ENCODE results near the gene ZNF652. TPM values are rescaled to one million over a fixed set of nuclear protein-coding genes. Genes with fewer than 3 reads are reported as not detected.
"Not testable (repeated sequence)": the region's sequence is repeated elsewhere in the genome, so short reads cannot be mapped to it uniquely, and the experiment has no call there.

Gene ZNF652
- polyA plus RNA-seq, 1 donor (not counting 4 experiments of a cell fraction or from before 2014, with no cell fraction given): 8.9 TPM

DNA sequence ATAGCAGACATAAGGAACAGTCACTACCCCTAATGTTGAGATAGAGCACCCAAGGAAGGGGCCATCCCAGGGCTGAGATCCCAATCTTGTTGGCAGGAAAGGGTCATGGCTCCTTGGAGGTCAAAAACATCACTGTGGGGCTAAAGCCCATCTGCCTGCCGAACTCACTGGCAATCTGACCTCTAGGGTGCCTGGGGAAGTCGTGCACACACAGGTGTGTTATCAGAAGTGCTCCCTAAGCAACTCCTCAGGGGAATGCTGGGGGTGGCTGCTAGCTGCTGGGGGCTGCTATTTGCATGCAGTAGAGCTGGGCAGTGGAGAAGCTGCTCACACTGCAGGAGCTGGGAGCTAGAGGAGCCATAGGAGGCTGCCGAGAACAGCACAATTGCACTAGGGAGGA is 84.0 kb downstream of the ZNF652 start:
- Histone ChIP-seq H4K20me1 (ENCODE audit: control insufficient read depth, extremely low read depth, insufficient read depth, low read length) (no peaks in the 10 kb centered on the region), H3K27me3 (ENCODE audit: control insufficient read depth, extremely low read depth, insufficient read depth, low read length) (no peaks in the 10 kb centered on the region), H3K9me3 (ENCODE audit: control insufficient read depth, low read depth, low read length) (no peaks in the 10 kb centered on the region), H2AFZ (ENCODE audit: control insufficient read depth, low read length) (no peak overlapping the region), H3K9me1 (ENCODE audit: control insufficient read depth, extremely low read depth, insufficient read depth, low read length) (no peaks in the 10 kb centered on the region), H3K4me2 (ENCODE audit: control insufficient read depth, extremely low read depth, insufficient read depth, low read depth, low read length) (no peak overlapping the region), H3K4me3 (ENCODE audit: control insufficient read depth in 2 of 3, extremely low read depth in 1 of 3, insufficient read depth in 2 of 3, low read depth in 1 of 3, low read length in 3 of 3) (no peak overlapping the region), H3K9ac (ENCODE audit: control insufficient read depth, extremely low read depth, insufficient read depth, low read length) (no peak overlapping the region), H3K27ac (ENCODE audit: control insufficient read depth, insufficient read depth, low read length) (no peak overlapping the region), H3K79me2 (ENCODE audit: control insufficient read depth, insufficient read depth, low read length) (no peaks in the 10 kb centered on the region), H3K4me1 (ENCODE audit: control insufficient read depth, extremely low read depth, insufficient read depth, low read length) (no peaks in the 10 kb centered on the region), H3K36me3 (ENCODE audit: control insufficient read depth in 2 of 2, extremely low read depth in 1 of 2, insufficient read depth in 2 of 2, low read length in 2 of 2) (no peaks in the 10 kb centered on the region)
- dilution Hi-C loops (cut with MboI; ENCODE audit: extremely low pct_ligation_motif_present, low sequenced_read_pairs): no loop called here
- DNase-seq (ENCODE audit: low read depth, low spot score) (no peak), FAIRE-seq (no peak)
- TF ChIP-seq EZH2 (IDR thresholded peaks at IDR 0.05; ENCODE audit: low read length): no peak
- TF ChIP-seq, protein P1, sequence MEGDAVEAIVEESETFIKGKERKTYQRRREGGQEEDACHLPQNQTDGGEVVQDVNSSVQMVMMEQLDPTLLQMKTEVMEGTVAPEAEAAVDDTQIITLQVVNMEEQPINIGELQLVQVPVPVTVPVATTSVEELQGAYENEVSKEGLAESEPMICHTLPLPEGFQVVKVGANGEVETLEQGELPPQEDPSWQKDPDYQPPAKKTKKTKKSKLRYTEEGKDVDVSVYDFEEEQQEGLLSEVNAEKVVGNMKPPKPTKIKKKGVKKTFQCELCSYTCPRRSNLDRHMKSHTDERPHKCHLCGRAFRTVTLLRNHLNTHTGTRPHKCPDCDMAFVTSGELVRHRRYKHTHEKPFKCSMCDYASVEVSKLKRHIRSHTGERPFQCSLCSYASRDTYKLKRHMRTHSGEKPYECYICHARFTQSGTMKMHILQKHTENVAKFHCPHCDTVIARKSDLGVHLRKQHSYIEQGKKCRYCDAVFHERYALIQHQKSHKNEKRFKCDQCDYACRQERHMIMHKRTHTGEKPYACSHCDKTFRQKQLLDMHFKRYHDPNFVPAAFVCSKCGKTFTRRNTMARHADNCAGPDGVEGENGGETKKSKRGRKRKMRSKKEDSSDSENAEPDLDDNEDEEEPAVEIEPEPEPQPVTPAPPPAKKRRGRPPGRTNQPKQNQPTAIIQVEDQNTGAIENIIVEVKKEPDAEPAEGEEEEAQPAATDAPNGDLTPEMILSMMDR (optimal IDR thresholded peaks at IDR 0.05 in 1 of 3, IDR thresholded peaks at IDR 0.05 in 1 of 3, conservative IDR thresholded peaks at IDR 0.05 in 1 of 3; ENCODE audit: extremely low read depth in 1 of 3, insufficient read depth in 2 of 3, low read length in 3 of 3): no peak

DNA sequence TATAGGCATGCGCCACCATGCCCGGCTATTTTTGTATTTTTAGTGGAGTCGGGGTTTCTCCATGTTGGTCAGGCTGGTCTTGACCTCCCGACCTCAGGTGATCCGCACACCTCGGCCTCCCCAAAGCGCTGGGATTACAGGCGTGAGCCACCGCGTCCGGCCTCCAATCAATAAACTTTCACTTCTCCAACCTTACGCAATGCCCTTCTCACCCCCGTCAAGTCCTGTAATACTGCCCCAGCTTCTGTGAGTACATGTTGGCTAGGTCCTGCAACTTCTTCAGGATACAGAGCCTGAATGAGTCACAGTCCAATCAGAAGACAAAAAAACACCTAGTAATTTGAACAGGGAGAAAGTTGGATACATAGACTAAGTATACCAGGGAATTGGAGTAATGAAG is 84.4 kb downstream of the ZNF652 start:
- Histone ChIP-seq H2AFZ (ENCODE audit: control insufficient read depth, low read length) (no peak overlapping the region), H3K4me3 (ENCODE audit: control insufficient read depth in 2 of 3, extremely low read depth in 1 of 3, insufficient read depth in 2 of 3, low read depth in 1 of 3, low read length in 3 of 3) (no peak overlapping the region), H3K9me3 (ENCODE audit: control insufficient read depth, low read depth, low read length) (no peaks in the 10 kb centered on the region), H3K9ac (ENCODE audit: control insufficient read depth, extremely low read depth, insufficient read depth, low read length) (no peak overlapping the region), H3K27ac (ENCODE audit: control insufficient read depth, insufficient read depth, low read length) (no peak overlapping the region), H4K20me1 (ENCODE audit: control insufficient read depth, extremely low read depth, insufficient read depth, low read length) (no peaks in the 10 kb centered on the region), H3K9me1 (ENCODE audit: control insufficient read depth, extremely low read depth, insufficient read depth, low read length) (no peaks in the 10 kb centered on the region), H3K27me3 (ENCODE audit: control insufficient read depth, extremely low read depth, insufficient read depth, low read length) (no peaks in the 10 kb centered on the region), H3K4me1 (ENCODE audit: control insufficient read depth, extremely low read depth, insufficient read depth, low read length) (no peaks in the 10 kb centered on the region), H3K79me2 (ENCODE audit: control insufficient read depth, insufficient read depth, low read length) (no peaks in the 10 kb centered on the region), H3K4me2 (ENCODE audit: control insufficient read depth, extremely low read depth, insufficient read depth, low read depth, low read length) (no peak overlapping the region), H3K36me3 (ENCODE audit: control insufficient read depth in 2 of 2, extremely low read depth in 1 of 2, insufficient read depth in 2 of 2, low read length in 2 of 2) (no peaks in the 10 kb centered on the region)
- dilution Hi-C loops (cut with MboI; ENCODE audit: extremely low pct_ligation_motif_present, low sequenced_read_pairs): no loop called here
- no peak for FAIRE-seq
- no peak for TF ChIP-seq EZH2 (IDR thresholded peaks at IDR 0.05; ENCODE audit: low read length)
- TF ChIP-seq, protein P1 (optimal IDR thresholded peaks at IDR 0.05 in 1 of 3, IDR thresholded peaks at IDR 0.05 in 1 of 3, conservative IDR thresholded peaks at IDR 0.05 in 1 of 3; ENCODE audit: extremely low read depth in 1 of 3, insufficient read depth in 2 of 3, low read length in 3 of 3): no peak
- DNase-seq (ENCODE audit: low read depth, low spot score): no peak

DNA sequence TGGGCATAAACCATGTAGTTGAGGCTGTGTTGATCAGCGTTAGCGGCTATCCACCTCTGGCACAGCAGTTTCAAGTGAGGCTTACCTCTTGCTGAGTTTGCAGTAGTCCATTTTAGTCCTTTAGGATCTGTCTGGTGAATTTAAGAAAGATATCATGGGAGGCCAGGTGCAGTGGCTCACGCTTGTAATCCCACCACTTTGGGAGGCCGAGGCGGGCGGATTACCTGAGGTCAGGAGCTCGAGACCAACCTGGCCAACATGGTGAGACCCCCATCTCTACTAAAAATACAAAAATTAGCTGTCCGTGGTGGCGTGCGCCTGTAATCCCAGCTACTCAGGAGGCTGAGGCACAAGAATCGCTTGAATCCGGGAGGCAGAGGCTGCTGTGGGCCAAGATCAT is 86.1 kb downstream of the ZNF652 start:
- H3K4me2 ChIP-seq (ENCODE audit: control insufficient read depth, extremely low read depth, insufficient read depth, low read depth, low read length); dilution Hi-C loops (cut with MboI; ENCODE audit: extremely low pct_ligation_motif_present, low sequenced_read_pairs): not testable (repeated sequence)

More for the DNA sequence above, 86.1 kb downstream of the ZNF652 start:
- not testable (repeated sequence) for H3K9me1 ChIP-seq (ENCODE audit: control insufficient read depth, extremely low read depth, insufficient read depth, low read length); H3K79me2 ChIP-seq (ENCODE audit: control insufficient read depth, insufficient read depth, low read length); H3K9me3 ChIP-seq (ENCODE audit: control insufficient read depth, low read depth, low read length); H3K36me3 ChIP-seq (ENCODE audit: control insufficient read depth in 2 of 2, extremely low read depth in 1 of 2, insufficient read depth in 2 of 2, low read length in 2 of 2); H3K27ac ChIP-seq (ENCODE audit: control insufficient read depth, insufficient read depth, low read length); H3K27me3 ChIP-seq (ENCODE audit: control insufficient read depth, extremely low read depth, insufficient read depth, low read length); H3K4me1 ChIP-seq (ENCODE audit: control insufficient read depth, extremely low read depth, insufficient read depth, low read length); FAIRE-seq; H3K9ac ChIP-seq (ENCODE audit: control insufficient read depth, extremely low read depth, insufficient read depth, low read length); H3K4me3 ChIP-seq (ENCODE audit: control insufficient read depth in 2 of 3, extremely low read depth in 1 of 3, insufficient read depth in 2 of 3, low read depth in 1 of 3, low read length in 3 of 3); DNase-seq (ENCODE audit: low read depth, low spot score); H2AFZ ChIP-seq (ENCODE audit: control insufficient read depth, low read length); H4K20me1 ChIP-seq (ENCODE audit: control insufficient read depth, extremely low read depth, insufficient read depth, low read length)
